ENCODE measurements around the gene PCDH12.

PCDH12 gene

DNA sequence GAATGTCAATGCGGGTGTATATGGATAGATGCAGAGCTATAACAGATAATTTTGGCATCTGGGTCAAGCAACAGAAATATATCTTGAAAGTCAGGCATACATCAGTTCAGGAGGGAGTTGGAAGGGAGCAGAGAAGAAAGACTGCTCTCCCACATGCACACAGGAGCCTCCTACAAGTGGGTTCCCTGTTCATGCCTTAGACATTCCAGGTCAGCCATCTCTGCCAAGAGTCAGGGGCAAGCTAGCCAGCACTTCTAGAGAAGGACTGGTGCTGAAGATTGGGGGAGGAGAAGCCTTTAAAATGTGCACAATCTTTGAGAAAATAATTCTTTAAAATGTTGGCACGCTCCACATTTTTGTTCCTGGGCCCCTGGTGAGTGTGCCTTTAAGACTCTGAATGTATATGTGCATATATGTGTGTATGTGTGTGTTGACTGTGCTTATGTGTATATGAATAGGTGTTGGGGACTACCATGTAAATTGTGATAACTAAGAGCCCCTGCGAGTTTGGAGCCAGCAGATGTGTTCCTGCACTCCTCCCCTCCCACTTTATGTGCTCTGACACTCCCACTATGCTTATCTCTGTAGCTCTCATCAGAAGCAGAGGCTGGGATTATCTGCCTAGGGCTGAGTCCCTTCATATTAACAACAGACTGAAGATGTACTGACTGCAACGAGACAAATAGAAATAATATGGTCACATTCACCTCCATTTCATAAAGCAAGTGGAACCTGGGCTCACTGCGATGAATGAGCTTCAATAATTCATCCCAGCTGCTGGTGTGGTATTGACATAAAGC, 55.8 kb downstream of the PCDH12 start:
- Histone ChIP-seq H3K4me3 (ENCODE audit: low read depth in 1 of 2, low read length in 2 of 2) (no peak overlapping the region), H3K27me3 (ENCODE audit: control insufficient read depth in 1 of 2, insufficient read depth in 2 of 2, low read length in 2 of 2) (no peaks in the 10 kb centered on the region), H3K36me3 (ENCODE audit: insufficient read depth, low read length) (no peaks in the 10 kb centered on the region), H3K9ac (ENCODE audit: low read length) (no peak overlapping the region), H3K4me1 (ENCODE audit: insufficient read depth, low read length) (no peaks in the 10 kb centered on the region), H3K27ac (ENCODE audit: low read depth, low read length) (no peak overlapping the region), H3K9me3 (ENCODE audit: low read length) (no peaks in the 10 kb centered on the region)

DNA sequence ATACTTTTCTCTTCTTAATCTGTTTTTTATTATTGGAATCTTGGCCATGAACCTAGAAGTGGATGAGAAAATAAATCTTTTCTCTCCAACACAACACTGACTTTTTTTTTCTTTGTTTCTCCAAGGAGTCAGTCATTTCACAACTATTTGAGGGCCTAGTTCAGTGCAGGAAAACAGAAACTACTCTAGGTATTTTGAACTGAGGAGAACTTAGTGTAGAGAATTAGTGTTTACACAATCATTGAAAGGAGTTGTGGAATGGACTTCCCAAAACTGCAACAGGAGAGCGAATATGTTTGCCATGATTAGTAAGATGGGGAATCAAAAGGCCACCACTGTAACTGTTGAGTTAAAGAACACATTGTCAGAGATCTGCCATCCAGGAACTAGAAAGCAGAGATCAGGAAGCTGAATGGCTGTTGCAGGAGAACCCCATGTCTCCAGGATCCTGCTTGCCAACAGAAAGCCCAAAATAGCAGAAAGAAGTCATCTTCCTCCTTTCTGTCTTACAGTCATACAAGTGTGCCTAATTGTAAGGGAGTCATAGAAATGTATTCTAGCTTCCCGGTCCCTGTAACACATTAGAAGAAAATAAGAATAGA, 59.5 kb downstream of the PCDH12 start:
- H3K36me3 ChIP-seq (ENCODE audit: insufficient read depth, low read length): no peaks in the 10 kb centered on the region
- no peaks in the 10 kb centered on the region for H3K27me3 ChIP-seq (ENCODE audit: control insufficient read depth in 1 of 2, insufficient read depth in 2 of 2, low read length in 2 of 2)
- no peak overlapping the region for H3K27ac ChIP-seq (ENCODE audit: low read depth, low read length)
- no peaks in the 10 kb centered on the region for H3K4me1 ChIP-seq (ENCODE audit: insufficient read depth, low read length)
- no peak overlapping the region for H3K9ac ChIP-seq (ENCODE audit: low read length)
- H3K4me3 ChIP-seq (ENCODE audit: low read depth in 1 of 2, low read length in 2 of 2): no peak overlapping the region
- no peaks in the 10 kb centered on the region for H3K9me3 ChIP-seq (ENCODE audit: low read length)

DNA sequence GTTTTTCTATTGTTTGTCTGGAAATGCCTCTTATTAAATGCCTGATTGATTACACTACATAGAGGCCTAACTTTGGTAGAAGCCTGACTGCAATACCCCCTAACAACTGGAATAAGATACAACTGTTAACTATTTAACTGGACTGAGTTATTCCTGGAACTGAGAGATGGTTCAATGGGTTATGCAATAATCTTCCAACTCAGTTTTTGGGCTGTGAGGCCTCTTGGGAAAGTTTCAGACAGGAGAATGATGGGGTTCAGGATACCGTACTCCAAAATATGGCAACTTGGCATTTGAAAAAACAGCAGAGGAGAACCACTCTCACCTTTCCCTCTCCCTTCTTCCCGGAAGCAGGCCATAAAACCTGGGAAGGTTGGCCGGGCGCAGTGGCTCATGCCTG, 60.6 kb downstream of the PCDH12 start:
- Histone ChIP-seq H3K4me1 (ENCODE audit: insufficient read depth, low read length) (no peaks in the 10 kb centered on the region), H3K36me3 (ENCODE audit: insufficient read depth, low read length) (no peaks in the 10 kb centered on the region), H3K27me3 (ENCODE audit: control insufficient read depth in 1 of 2, insufficient read depth in 2 of 2, low read length in 2 of 2) (no peaks in the 10 kb centered on the region), H3K9me3 (ENCODE audit: low read length) (no peaks in the 10 kb centered on the region), H3K4me3 (ENCODE audit: low read depth in 1 of 2, low read length in 2 of 2) (no peak overlapping the region), H3K27ac (ENCODE audit: low read depth, low read length) (no peak overlapping the region), H3K9ac (ENCODE audit: low read length) (no peak overlapping the region)

All from muscle layer of colon (tissue), 2 donors.